H1 (cell line): ENCODE results near the gene AAMDC. TPM values are rescaled to one million over a fixed set of nuclear protein-coding genes. Genes with fewer than 3 reads are reported as not detected.

Experiments
- CTCF ChIA-PET: fragments of 300-600 bp; sonication (Branson Sonifier 250); formaldehyde crosslinking; loops from one replicate; lab custom pipeline; 2021; ENCODE audit not compliant: partially characterized antibody; lab: Charles Lee
- POLR2A ChIA-PET: fragments of 300-600 bp; sonication (Branson Sonifier 250); formaldehyde crosslinking; loops from one replicate; lab custom pipeline; 2021; ENCODE audit warnings: inconsistent platforms; ENCODE audit not compliant: partially characterized antibody; lab: Charles Lee
- DNase-seq, 2 experiments: peaks; one replicate each; pipeline versions ENCODE4 v3.0.0 to v3.0.0-alpha.2; 2010 to 2022; ENCODE audit warnings: low spot score in 2 of 2, low read depth in 1 of 2, mixed read lengths in 1 of 2
- FAIRE-seq: peaks from 2 replicates; lab custom pipeline; 2011; peaks lifted over from hg19 to GRCh38; lab: Jason Lieb, UNC
- H2AFZ ChIP-seq: 2 replicates; pipeline ENCODE4 v1.8.1; 2012; ENCODE audit warnings: low read length, inconsistent platforms
- H2AK5ac ChIP-seq: 2 replicates; pipeline ENCODE4 v1.6.1; 2013; ENCODE audit warnings: low read depth, low read length
- H2BK120ac ChIP-seq: replicated peaks from 2 replicates; pipeline ENCODE3; 2013; ENCODE audit warnings: low read depth, low read length, inconsistent platforms
- H2BK12ac ChIP-seq: 2 replicates; pipeline ENCODE4 v1.6.1; 2013; ENCODE audit warnings: low read depth, low read length
- H2BK15ac ChIP-seq: 2 replicates; pipeline ENCODE4 v1.6.1; 2013; ENCODE audit warnings: low read length
- H2BK20ac ChIP-seq: 2 replicates; pipeline ENCODE4 v1.6.1; 2013; ENCODE audit warnings: low read length
- H2BK5ac ChIP-seq: 2 replicates; pipeline ENCODE4 v1.6.1; 2013; ENCODE audit warnings: low read depth, low read length
- H3K14ac ChIP-seq: 2 replicates; pipeline ENCODE4 v1.6.1; 2013; ENCODE audit warnings: inconsistent platforms; ENCODE audit not compliant: insufficient read length
- H3K18ac ChIP-seq: 2 replicates; pipeline ENCODE4 v1.6.1; 2013; ENCODE audit warnings: low read length; ENCODE audit errors: extremely low read depth
- H3K23ac ChIP-seq: 2 replicates; pipeline ENCODE4 v1.6.1; 2013; ENCODE audit warnings: inconsistent platforms; ENCODE audit not compliant: insufficient read length
- H3K23me2 ChIP-seq: 2 replicates; pipeline ENCODE4 v1.6.1; 2013; ENCODE audit warnings: low read depth, low read length
- H3K27ac ChIP-seq: 2 replicates; pipeline ENCODE4 v1.6.1; 2011; ENCODE audit warnings: low read depth, low read length, inconsistent platforms
- H3K27me3 ChIP-seq, 4 experiments: replicated peaks in 1 of 4; 1 replicate in 1 of 4; 2 replicates in 3 of 4; pipeline versions ENCODE4 v1.6.1 to v1.8.1; 2011 to 2013; ENCODE audit warnings: low read length in 3 of 4, mild to moderate bottlenecking in 3 of 4, inconsistent platforms in 2 of 4, mixed read lengths in 2 of 4, moderate library complexity in 1 of 4; ENCODE audit not compliant: control insufficient read depth in 3 of 4, insufficient read depth in 3 of 4; ENCODE audit errors: extremely low read depth in 1 of 4
- H3K36me3 ChIP-seq, 4 experiments: 2 replicates each; pipeline versions ENCODE4 v1.6.1 to v1.8.1; 2011 to 2013; ENCODE audit warnings: mild to moderate bottlenecking in 4 of 4, low read length in 3 of 4, moderate library complexity in 2 of 4, control low read depth in 1 of 4, inconsistent platforms in 1 of 4; ENCODE audit not compliant: insufficient read depth in 4 of 4, control insufficient read depth in 2 of 4
- H3K4ac ChIP-seq: replicated peaks from 2 replicates; pipeline ENCODE3; 2013; ENCODE audit warnings: low read length, low read depth, mixed read lengths, inconsistent platforms; ENCODE audit not compliant: insufficient read length
- H3K4me1 ChIP-seq, 4 experiments: replicated peaks in 1 of 4; 1 replicate in 1 of 4; 2 replicates in 3 of 4; pipeline versions ENCODE4 v1.6.1 to v1.8.1; 2011 to 2013; ENCODE audit warnings: low read length in 3 of 4, inconsistent platforms in 2 of 4, mixed read lengths in 1 of 4; ENCODE audit not compliant: insufficient read depth in 4 of 4, control insufficient read depth in 3 of 4
- H3K4me2 ChIP-seq, 2 experiments: 2 replicates each; pipeline versions ENCODE4 v1.6.1 to v1.8.1; 2011 to 2013; ENCODE audit warnings: low read depth in 2 of 2, low read length in 2 of 2, control low read depth in 1 of 2, inconsistent platforms in 1 of 2, mild to moderate bottlenecking in 1 of 2; ENCODE audit not compliant: insufficient read depth in 1 of 2
- H3K4me3 ChIP-seq, 4 experiments: fragments of 200-600, 300-600 bp in 1 of 4; sonication (generic), shearing (Covaris generic), sonication (Bioruptor Twin) in 1 of 4; 2 replicates each; pipeline versions ENCODE4 v1.5.1 to v1.8.1; 2011 to 2016; ENCODE audit warnings: low read length in 4 of 4, low read depth in 3 of 4, control low read depth in 2 of 4, inconsistent platforms in 2 of 4, mild to moderate bottlenecking in 2 of 4, mixed read lengths in 1 of 4, moderate library complexity in 1 of 4; ENCODE audit not compliant: insufficient read depth in 2 of 4; ENCODE audit errors: extremely low read depth in 1 of 4
- H3K56ac ChIP-seq: replicated peaks from 2 replicates; pipeline ENCODE3; 2013; ENCODE audit warnings: low read depth, mild to moderate bottlenecking, mixed read lengths, low read length, inconsistent platforms; ENCODE audit not compliant: insufficient read length
- H3K79me1 ChIP-seq: 2 replicates; pipeline ENCODE4 v1.6.1; 2013; ENCODE audit warnings: low read depth, low read length, control low read depth
- H3K79me2 ChIP-seq, 2 experiments: 2 replicates each; pipeline versions ENCODE4 v1.6.1 to v1.8.1; 2012 to 2013; ENCODE audit warnings: low read length in 2 of 2, mild to moderate bottlenecking in 2 of 2, inconsistent platforms in 1 of 2; ENCODE audit not compliant: insufficient read depth in 2 of 2, control insufficient read depth in 1 of 2
- H3K9ac ChIP-seq, 4 experiments: replicated peaks in 1 of 4; 1 replicate in 1 of 4; 2 replicates in 3 of 4; pipeline versions ENCODE4 v1.6.1 to v1.8.1; 2011 to 2013; ENCODE audit warnings: low read depth in 3 of 4, low read length in 3 of 4, control low read depth in 2 of 4, mild to moderate bottlenecking in 2 of 4, moderate library complexity in 2 of 4, inconsistent platforms in 1 of 4; ENCODE audit errors: extremely low read depth in 1 of 4
- H3K9me3 ChIP-seq, 2 experiments: 2 replicates each; pipeline versions ENCODE4 v1.6.1 to v1.8.1; 2012 to 2013; ENCODE audit warnings: mild to moderate bottlenecking in 2 of 2, moderate library complexity in 2 of 2, control low read depth in 1 of 2, inconsistent platforms in 1 of 2, low read depth in 1 of 2, low read length in 1 of 2, mixed read lengths in 1 of 2; ENCODE audit not compliant: insufficient read depth in 2 of 2
- H4K20me1 ChIP-seq, 2 experiments: replicated peaks in 1 of 2; 2 replicates each; pipeline versions ENCODE3 to v1.8.1; 2011 to 2013; ENCODE audit warnings: inconsistent platforms in 2 of 2, low read length in 2 of 2, mild to moderate bottlenecking in 1 of 2; ENCODE audit not compliant: insufficient read depth in 2 of 2, control insufficient read depth in 1 of 2
- H4K5ac ChIP-seq: 2 replicates; pipeline ENCODE4 v1.6.1; 2013; ENCODE audit warnings: low read length, low read depth, mixed read lengths, inconsistent platforms; ENCODE audit not compliant: insufficient read length
- H4K8ac ChIP-seq: 2 replicates; pipeline ENCODE4 v1.8.0; 2013; ENCODE audit warnings: mild to moderate bottlenecking, moderate library complexity, low read length, inconsistent platforms; ENCODE audit not compliant: insufficient read depth; ENCODE audit errors: extremely low read depth
- H4K91ac ChIP-seq: replicated peaks from 2 replicates; pipeline ENCODE3; 2013; ENCODE audit warnings: low read length, mixed read lengths, inconsistent platforms; ENCODE audit not compliant: insufficient read length
- ASH2L ChIP-seq: fragments of 200-600, 300-600 bp; sonication (generic); IDR thresholded peaks from one replicate; pipeline ENCODE4 v1.7.1; 2017; ENCODE audit warnings: low read length
- HDAC6 ChIP-seq: IDR thresholded peaks from one replicate; pipeline ENCODE4 v1.7.1; 2012; ENCODE audit warnings: low read depth, mild to moderate bottlenecking, inconsistent platforms, low read length, moderate library complexity
- KDM4A ChIP-seq: IDR thresholded peaks from one replicate; pipeline ENCODE4 v1.7.1; 2012; ENCODE audit warnings: low read depth, mild to moderate bottlenecking, moderate library complexity, low read length, inconsistent platforms; ENCODE audit not compliant: severe bottlenecking
- RXRA ChIP-seq: IDR thresholded peaks from 2 replicates; pipeline ENCODE4 v1.6.1; 2011; ENCODE audit warnings: low read depth, mild to moderate bottlenecking, low read length, moderate library complexity; ENCODE audit not compliant: insufficient read depth
- SP1 ChIP-seq: IDR thresholded peaks from 2 replicates; pipeline ENCODE4 v1.6.1; 2011; ENCODE audit warnings: low read depth, low read length
- TAF1 ChIP-seq: IDR thresholded peaks from 2 replicates; pipeline ENCODE4 v1.6.1; 2011; ENCODE audit warnings: mild to moderate bottlenecking, low read depth, low read length
- TEAD4 ChIP-seq: IDR thresholded peaks from 2 replicates; pipeline ENCODE4 v1.6.1; 2012; ENCODE audit warnings: low read depth, low read length, inconsistent platforms, mixed read lengths
- WGBS, 2 experiments: shearing (Covaris generic) in 1 of 2; methylation state at CpG; one replicate each; pipeline versions ENCODE4 v1.1.6 to v1.1.7; 2013 to 2015; ENCODE audit warnings: low lambda C conversion rate in 2 of 2, mixed read lengths in 2 of 2, inconsistent platforms in 1 of 2, low coverage in 1 of 2, missing lambda C conversion rate in 1 of 2; ENCODE audit not compliant: insufficient replicate concordance in 2 of 2, insufficient coverage in 1 of 2, insufficient read length in 1 of 2; ENCODE audit errors: extremely low coverage in 1 of 2, missing lambda C conversion rate in 1 of 2; 5-methylcytosine and 5-hydroxymethylcytosine counted together
- polyA plus RNA-seq, 7 experiments: library from polyadenylated mRNA; depleted of rRNA in 3 of 7; stranded (reverse) in 5 of 7; unstranded in 2 of 7; fragments of >200 nt in 5 of 7; fragments of 200-250 nt in 2 of 7; gene quantifications; 1 replicate in 5 of 7; 2 replicates in 1 of 7; 4 replicates in 1 of 7; pipeline versions ENCODE4 v1.2.1 to v1.2.3, GENCODE V29; 2011 to 2013; ENCODE audit warnings: missing spikeins in 2 of 7, mixed read lengths in 2 of 7
- total RNA-seq: library from RNA; stranded (reverse); fragmentation: NEBNext Ultra II Directional; extraction: Animal tissue kit (Norgen Biotek cat#: 25700); gene quantifications from 2 replicates; pipeline ENCODE4 v1.2.1, GENCODE V29; 2021
- TF ChIP-seq, protein P1 (sequence below), 3 experiments: IDR thresholded peaks; 1 replicate in 2 of 3; 2 replicates in 1 of 3; pipeline versions ENCODE4 v1.5.1 to v1.6.1; 2011; ENCODE audit warnings: low read length in 3 of 3, mild to moderate bottlenecking in 3 of 3, inconsistent platforms in 2 of 3, low read depth in 1 of 3, moderate library complexity in 1 of 3; ENCODE audit not compliant: insufficient read depth in 1 of 3; ENCODE audit errors: control extremely low read depth in 1 of 3

The AAMDC gene
- total and polyA plus RNA-seq, 2 of the 8 experiments (the other 6 are each of a cell fraction or from before 2014, with no cell fraction given), result 17.2 to 19.5 TPM

GRCh38 chr11:77866336-77866735 lies 45.4 kb downstream of the AAMDC start:
- no peak overlapping the region for H4K8ac ChIP-seq
- H3K36me3 ChIP-seq, result peaks cover 0 to 9% (median 2%) of the 10 kb centered on the region in 4 experiments; a peak in 4 of 8 replicates
- no peaks in the 10 kb centered on the region for H3K27me3 ChIP-seq
- TF ChIP-seq SP1, result no peak
- TF ChIP-seq RXRA, result no peak
- no peak for TF ChIP-seq TAF1
- TF ChIP-seq TEAD4, result no peak
- TF ChIP-seq, protein P1, sequence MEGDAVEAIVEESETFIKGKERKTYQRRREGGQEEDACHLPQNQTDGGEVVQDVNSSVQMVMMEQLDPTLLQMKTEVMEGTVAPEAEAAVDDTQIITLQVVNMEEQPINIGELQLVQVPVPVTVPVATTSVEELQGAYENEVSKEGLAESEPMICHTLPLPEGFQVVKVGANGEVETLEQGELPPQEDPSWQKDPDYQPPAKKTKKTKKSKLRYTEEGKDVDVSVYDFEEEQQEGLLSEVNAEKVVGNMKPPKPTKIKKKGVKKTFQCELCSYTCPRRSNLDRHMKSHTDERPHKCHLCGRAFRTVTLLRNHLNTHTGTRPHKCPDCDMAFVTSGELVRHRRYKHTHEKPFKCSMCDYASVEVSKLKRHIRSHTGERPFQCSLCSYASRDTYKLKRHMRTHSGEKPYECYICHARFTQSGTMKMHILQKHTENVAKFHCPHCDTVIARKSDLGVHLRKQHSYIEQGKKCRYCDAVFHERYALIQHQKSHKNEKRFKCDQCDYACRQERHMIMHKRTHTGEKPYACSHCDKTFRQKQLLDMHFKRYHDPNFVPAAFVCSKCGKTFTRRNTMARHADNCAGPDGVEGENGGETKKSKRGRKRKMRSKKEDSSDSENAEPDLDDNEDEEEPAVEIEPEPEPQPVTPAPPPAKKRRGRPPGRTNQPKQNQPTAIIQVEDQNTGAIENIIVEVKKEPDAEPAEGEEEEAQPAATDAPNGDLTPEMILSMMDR (IDR thresholded peaks at IDR 0.05; ENCODE audit: control extremely low read depth in 1 of 3, insufficient read depth in 1 of 3, low read depth in 1 of 3, low read length in 3 of 3), result no peak
- TF ChIP-seq ASH2L, result no peak
- no peak for TF ChIP-seq KDM4A
- TF ChIP-seq HDAC6, result no peak
- H3K14ac ChIP-seq, result no peak overlapping the region
- no peaks in the 10 kb centered on the region for H4K20me1 ChIP-seq
- H2BK12ac ChIP-seq, result no peak overlapping the region
- no peak overlapping the region for H3K27ac ChIP-seq
- no peak overlapping the region for H3K18ac ChIP-seq
- no peak overlapping the region for H3K23ac ChIP-seq
- H3K4me3 ChIP-seq, result no peak overlapping the region
- ChIA-PET CTCF (interaction anchor here (0.6 to 1.2 kb wide), 3 partner anchors 9 to 73 kb away, joined by 3 read pairs; no protein-coding TSS in a partner anchor), POLR2A (no interaction called here)
- no peak overlapping the region for H2BK15ac ChIP-seq
- H2BK5ac ChIP-seq, result no peak overlapping the region
- 84% methylated on average over 1 of the region's 1 CpG; no CpG with 5 or more reads in 1 of the 2 experiments for WGBS, 2 experiments
- H2AK5ac ChIP-seq, result no peak overlapping the region
- no peak overlapping the region for H4K91ac ChIP-seq
- H3K9me3 ChIP-seq, result no peaks in the 10 kb centered on the region
- no peak overlapping the region for H2AFZ ChIP-seq
- H2BK20ac ChIP-seq, result no peak overlapping the region
- no peak overlapping the region for H3K4me2 ChIP-seq
- FAIRE-seq (no peak), DNase-seq (no peak)
- no peaks in the 10 kb centered on the region for H3K79me1 ChIP-seq
- no peak overlapping the region for H2BK120ac ChIP-seq
- H3K4ac ChIP-seq, result no peak overlapping the region
- H4K5ac ChIP-seq, result no peak overlapping the region
- H3K56ac ChIP-seq, result no peak overlapping the region
- H3K9ac ChIP-seq, result no peak overlapping the region
- H3K4me1 ChIP-seq, result no peaks in the 10 kb centered on the region
- no peaks in the 10 kb centered on the region for H3K79me2 ChIP-seq
- no peaks in the 10 kb centered on the region for H3K23me2 ChIP-seq
